AG09309 (cell line): ENCODE results near the gene ANKRD61.
"Not testable (repeated sequence)": the region's sequence is repeated elsewhere in the genome, so short reads cannot be mapped to it uniquely, and the experiment has no call there.

ENCODE experiments used
- DNase-seq: peaks from one replicate; pipeline ENCODE4 v3.0.0-alpha.2; 2010; ENCODE audit warnings: low read depth
- H3K4me3 ChIP-seq: 2 replicates; pipeline ENCODE4 v1.5.1; 2011; ENCODE audit warnings: mild to moderate bottlenecking, low read depth, low read length, moderate library complexity; ENCODE audit not compliant: control insufficient read depth
- CTCF ChIP-seq: IDR thresholded peaks from 2 replicates; pipeline ENCODE4 v1.5.1; 2011; ENCODE audit warnings: mild to moderate bottlenecking, low read depth, low read length, inconsistent platforms; ENCODE audit not compliant: insufficient read depth, control insufficient read depth; ENCODE audit errors: missing control alignments

The ANKRD61 gene

GRCh38 chr7:6030988-6031387, at the start of gene ANKRD61:
Gene ANKRD61 (plus strand): TSS chr7:6031376. CDS start chr7:6031376, 0 bp downstream.
- no peak for DNase-seq
- TF ChIP-seq CTCF, result no peak
- H3K4me3 ChIP-seq, result no peak within 1 kb of the TSS

GRCh38 chr7:5987061-5987460, 44.1 kb upstream of the ANKRD61 start:
- H3K4me3 ChIP-seq, DNase-seq: not testable (repeated sequence)

GRCh38 chr7:5997210-5997808, 33.9 kb upstream of the ANKRD61 start:
- H3K4me3 ChIP-seq, result no peak overlapping the region
- TF ChIP-seq CTCF, result peak; percentile 70
- no peak for DNase-seq

- no peak for DNase-seq
- TF ChIP-seq CTCF, result no peak
- H3K4me3 ChIP-seq, result no peak overlapping the region
These were observed 23.8 kb upstream of the ANKRD61 start for GRCh38 chr7:6007386-6007785.

- DNase-seq, result not testable (repeated sequence)
These were observed 23.2 kb upstream of the ANKRD61 start for GRCh38 chr7:6007835-6008590.

GRCh38 chr7:6008668-6009611, 22.2 kb upstream of the ANKRD61 start, which contains the start of the genes AIMP2 and PMS2:
Gene AIMP2 (plus strand): TSS chr7:6009272. CDS start chr7:6009364, 92 bp downstream.
Gene PMS2 (minus strand): TSS chr7:6009049. CDS start chr7:6009019, 30 bp downstream.
- TF ChIP-seq CTCF, result no peak
- peak; percentile 90 for DNase-seq
- H3K4me3 ChIP-seq, result peak within 1 kb of the TSS; percentile 83

More at GRCh38 chr7:6007835-6008590, 23.2 kb upstream of the ANKRD61 start:
- H3K4me3 ChIP-seq, result peak overlapping the region; percentile 83

- DNase-seq, result not testable (repeated sequence)
- H3K4me3 ChIP-seq, result peak overlapping the region; percentile 83
These were observed 20.8 kb upstream of the ANKRD61 start for GRCh38 chr7:6010370-6010769.

- no peak for DNase-seq
- no peak for TF ChIP-seq CTCF
- no peak overlapping the region for H3K4me3 ChIP-seq
These were observed 19.6 kb upstream of the ANKRD61 start for GRCh38 chr7:6011541-6011940.
